A172 (cell line): ENCODE data around the gene ETNK2. TPM values are rescaled to one million over a fixed set of nuclear protein-coding genes. Genes with fewer than 3 reads are reported as not detected.

ENCODE experiments used
- DNase-seq: peaks from one replicate; pipeline ENCODE4 v3.0.0-alpha.2; 2015; ENCODE audit warnings: low spot score
- total RNA-seq: library from RNA; depleted of rRNA; stranded (reverse); fragments of >200 nt; shearing (Covaris generic); gene quantifications from 2 replicates; pipeline ENCODE4 v1.2.3, GENCODE V29; 2014; rRNA removed

The ETNK2 gene, protein sequence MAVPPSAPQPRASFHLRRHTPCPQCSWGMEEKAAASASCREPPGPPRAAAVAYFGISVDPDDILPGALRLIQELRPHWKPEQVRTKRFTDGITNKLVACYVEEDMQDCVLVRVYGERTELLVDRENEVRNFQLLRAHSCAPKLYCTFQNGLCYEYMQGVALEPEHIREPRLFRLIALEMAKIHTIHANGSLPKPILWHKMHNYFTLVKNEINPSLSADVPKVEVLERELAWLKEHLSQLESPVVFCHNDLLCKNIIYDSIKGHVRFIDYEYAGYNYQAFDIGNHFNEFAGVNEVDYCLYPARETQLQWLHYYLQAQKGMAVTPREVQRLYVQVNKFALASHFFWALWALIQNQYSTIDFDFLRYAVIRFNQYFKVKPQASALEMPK
- total RNA-seq, result 20.9 and 23.0 TPM in 2 replicates

DNA sequence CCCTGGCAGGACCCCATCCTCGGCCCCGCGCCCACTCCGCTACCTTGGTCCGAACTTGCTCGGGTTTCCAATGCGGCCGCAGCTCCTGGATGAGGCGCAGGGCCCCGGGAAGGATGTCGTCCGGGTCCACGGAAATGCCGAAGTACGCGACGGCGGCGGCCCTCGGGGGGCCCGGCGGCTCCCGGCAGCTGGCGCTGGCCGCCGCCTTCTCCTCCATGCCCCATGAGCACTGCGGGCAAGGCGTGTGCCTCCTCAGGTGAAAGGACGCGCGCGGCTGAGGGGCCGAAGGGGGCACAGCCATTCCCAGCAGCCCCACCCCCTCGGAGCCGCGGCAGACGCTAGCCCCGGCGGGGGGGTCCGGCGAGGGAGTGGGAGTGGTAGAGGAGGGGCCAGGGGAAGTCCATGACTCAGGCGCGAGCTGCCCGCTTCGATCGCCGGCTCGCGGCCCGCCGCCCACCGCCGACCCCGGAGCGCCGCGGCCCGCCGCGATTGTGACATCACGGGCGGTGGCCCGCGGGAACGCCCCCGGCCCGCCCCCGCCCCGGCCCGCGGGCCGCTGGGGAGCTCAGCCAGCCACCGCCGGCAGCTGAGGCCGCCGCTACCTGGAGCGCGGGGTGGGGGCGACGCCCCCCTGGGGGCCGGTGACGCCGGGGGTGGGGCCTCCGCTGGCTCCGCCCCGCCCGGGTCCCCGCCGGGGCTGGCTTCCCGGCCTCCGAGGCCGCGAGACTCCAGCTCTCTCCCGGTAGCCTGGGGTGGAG lies at the start of gene ETNK2:
Gene ETNK2 (minus strand): TSS at position 493 of the 758 bp plus-strand sequence. CDS start 192 bp downstream, at position 301.
- DNase-seq, result peak; percentile 39

- DNase-seq, result no peak
Measured at GRCh38 chr1:204201348-204202040, 49.6 kb upstream of the ETNK2 start.

- DNase-seq, result no peak
Measured at GRCh38 chr1:204199579-204199978, 47.7 kb upstream of the ETNK2 start.

- DNase-seq, result peak; percentile 94
Measured at GRCh38 chr1:204198348-204199340, 46.8 kb upstream of the ETNK2 start.

DNA sequence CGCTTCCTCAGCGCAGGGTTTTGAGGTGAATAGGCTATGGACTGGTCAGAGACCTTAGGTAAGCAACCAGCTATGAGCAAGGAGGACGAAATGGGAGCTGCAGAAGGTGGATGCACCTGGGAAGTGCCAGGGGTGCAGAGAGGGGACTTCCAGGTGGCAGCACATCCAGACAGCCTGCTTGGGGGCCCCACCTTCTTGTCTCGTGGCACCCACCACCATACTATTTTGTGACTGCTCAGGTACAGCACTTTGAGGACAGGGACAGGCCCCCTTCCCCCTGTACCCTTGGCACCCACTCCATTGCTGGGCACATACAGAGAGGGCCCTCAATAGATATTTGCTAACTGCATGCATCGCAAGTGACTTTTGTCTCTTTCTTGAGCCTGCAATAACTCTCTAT lies 45.2 kb upstream of the ETNK2 start:
- DNase-seq, result no peak

DNA sequence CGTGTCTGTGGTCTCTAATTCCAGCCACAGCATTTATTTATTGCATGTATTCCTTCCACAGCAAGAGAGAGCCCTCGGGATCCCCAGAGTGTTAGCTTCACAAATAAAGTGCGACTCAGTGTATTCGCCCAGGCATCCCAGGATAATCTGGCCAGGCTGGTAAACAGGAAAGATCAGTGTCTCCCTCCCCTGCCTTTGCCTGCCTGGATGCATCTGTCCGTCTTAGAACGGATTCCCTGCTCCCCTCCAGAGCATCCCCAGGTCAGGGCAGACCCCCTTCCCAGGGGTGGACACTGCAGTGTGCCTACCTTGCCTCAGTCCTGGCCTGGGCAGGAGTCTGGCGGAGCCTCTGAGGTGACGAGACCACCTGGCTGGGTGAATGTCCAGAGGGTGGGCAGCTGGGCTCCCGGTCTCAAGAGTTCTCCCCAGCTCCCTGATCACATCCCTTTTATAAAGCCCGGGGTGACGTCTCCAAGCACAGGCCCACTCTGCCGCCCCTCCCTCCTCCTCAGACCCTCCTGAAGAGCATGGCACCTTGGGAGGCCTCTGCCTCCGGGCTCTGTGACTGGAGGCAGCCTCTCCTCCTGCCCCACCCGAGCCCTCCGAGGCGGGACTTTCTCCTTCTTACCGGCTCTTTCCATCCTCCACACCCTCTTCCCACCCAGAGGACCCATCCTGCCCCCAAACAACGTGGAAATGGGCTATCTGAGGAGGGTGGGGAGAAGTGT lies 44.4 kb upstream of the ETNK2 start, which contains the start of gene KISS1:
Gene KISS1 (minus strand): TSS at position 424 of the 728 bp plus-strand sequence. CDS start 3,615 bp downstream, outside the sequence.
- DNase-seq, result no peak

- DNase-seq, result no peak
Measured at GRCh38 chr1:204194771-204195170, 42.9 kb upstream of the ETNK2 start.

DNA sequence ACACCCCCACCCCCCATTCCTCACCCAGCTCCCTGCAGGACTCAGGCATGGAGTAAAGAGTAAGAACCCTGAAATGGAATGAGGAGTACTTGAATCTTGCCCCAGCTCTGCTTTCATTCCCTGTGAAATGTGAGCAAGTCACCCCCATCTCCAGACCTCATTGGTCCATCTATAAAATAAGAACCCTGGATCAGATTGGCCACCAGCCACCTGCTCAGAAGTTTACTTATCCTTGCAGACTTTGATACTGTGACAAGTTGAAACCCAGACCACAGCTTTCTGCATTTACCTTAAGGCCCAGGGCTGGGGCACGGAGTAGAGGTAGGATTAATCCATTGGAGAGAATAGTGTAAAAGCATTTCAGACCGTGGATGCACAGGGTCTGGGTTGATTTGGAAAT lies 42.2 kb upstream of the ETNK2 start:
- no peak for DNase-seq

DNA sequence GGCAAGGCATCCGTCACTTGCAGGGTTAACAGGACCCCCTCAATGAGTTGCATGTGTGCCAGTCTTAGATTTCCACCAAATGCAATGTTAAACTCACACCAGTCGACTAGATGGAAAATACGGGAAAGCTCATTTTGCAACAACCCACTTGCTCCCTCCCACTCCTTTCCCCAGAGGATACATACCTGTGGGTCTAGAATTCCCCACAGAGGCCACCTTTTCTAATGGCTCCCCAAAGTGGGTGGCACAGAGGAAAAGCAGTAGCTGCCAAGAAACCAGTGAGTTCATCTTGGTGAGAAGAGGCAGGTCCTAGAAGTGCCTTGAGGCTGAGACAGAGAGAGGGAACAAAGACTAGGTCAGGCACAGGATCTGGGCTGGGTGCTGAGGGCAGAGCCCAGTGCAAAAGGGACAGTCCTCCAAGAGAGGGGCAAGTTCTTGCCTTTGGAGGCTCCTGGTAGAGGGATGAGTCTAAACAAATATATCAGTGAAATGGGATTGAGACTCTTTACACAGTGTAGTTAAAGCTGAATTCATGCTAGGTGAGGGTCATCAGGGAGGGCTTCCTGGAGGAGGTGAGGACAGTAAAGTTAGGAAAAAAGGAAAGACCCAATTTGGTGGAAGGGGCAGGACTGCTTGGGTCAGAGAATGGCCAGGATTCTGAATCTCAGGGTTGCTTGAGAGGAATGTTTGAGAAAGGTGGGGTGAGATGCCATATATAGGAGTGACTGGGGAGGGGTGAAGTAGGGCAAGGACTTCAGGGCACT lies 40.9 kb upstream of the ETNK2 start:
- DNase-seq, result no peak

GRCh38 chr1:204192046-204192445 lies 40.2 kb upstream of the ETNK2 start:
- no peak for DNase-seq

DNA sequence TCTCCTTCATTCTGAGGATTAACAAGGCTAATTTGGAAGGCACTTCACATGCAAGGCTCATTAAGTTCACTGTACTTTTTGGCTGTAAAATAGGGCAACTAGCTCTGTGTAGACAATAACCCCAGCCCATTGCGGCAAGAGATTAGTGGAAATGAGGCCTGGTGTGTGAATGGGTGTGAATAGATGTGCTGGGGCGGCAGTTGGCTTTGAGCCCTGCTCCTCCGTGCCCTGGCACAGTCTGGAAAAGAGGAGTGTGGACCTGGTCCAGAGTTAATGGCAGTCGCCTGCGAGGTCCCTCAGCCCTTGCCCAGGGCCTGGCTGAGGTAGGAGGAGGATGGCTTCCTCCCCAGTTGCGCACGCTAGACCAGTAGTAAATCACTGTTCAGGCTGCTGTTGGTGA lies 39.6 kb upstream of the ETNK2 start:
- DNase-seq, result no peak

DNA sequence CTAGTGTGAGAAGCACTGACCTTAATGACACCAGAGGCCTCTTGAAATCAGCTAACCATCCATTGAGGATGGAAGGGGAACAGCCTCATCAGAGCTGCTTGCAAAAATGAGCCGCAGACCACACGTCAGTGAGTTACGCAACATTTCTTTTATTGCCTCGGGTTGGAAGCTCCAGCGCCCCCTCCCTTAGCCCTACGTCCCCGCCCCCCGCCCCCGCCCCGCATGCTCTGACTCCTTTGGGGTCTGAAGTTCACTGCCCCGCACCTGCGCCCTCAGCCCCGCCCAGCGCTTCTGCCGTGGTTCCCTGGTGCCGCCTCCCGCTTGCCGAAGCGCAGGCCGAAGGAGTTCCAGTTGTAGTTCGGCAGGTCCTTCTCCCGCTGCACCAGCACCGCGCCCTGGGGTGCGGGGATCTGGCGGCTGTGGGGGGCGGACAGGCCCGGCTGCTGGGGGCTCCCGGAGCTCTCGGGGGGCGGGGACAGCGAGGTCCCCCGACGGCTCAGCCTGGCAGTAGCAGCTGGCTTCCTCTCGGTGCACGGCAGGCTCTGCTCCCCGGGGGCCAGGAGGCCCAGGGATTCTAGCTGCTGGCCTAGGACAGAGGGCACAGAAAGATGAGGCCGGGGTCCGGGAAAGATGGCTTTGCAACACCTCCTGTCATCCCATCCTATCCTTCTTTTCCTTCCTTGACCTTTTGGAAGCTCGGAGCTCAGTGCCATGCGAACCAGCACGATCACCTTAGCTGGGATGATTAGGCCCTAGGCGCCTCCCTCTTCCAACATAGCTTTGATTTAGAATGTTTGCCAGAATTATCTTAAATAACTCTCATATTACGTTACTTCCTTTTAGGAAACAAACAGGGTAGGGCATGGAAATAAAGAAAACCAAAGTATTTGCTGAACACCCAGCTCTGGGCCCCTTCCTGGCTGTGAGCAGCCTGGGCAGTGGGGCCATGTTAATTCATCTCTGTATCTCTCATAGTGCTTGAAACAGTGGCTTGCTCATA lies 38.7 kb upstream of the ETNK2 start:
- DNase-seq, result no peak

DNA sequence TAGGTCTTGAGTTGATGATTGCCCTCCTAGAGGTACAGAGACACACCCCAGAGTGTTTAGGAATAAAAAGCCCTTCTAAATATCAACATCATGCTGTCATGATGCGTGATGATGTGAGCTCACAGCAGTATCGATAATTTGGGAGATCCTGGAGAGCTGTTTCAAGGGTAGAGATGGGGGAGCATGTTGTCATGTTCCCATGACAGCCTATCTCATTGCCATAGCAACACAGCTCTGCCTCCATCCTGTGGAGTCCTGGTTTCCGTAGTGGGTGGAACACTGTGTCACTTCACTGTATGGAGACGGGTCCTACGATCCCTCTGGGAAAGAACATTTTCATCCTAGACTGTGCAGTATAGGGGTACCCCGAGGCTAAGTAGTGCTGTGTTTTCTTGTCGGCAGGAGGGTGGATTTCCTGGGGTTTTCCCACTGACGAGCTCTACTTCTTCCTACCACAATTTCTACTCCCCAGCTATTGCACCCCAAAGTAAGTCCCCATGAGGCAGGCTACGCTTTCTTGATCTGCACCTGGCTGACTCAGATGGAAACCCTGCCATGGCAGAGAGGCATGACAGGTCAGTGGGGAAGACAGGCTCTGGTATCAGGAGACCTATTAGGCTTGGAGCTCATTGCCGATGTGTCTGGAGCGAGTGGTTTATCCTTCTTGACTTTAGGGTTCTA lies 37.3 kb upstream of the ETNK2 start:
- no peak for DNase-seq

DNA sequence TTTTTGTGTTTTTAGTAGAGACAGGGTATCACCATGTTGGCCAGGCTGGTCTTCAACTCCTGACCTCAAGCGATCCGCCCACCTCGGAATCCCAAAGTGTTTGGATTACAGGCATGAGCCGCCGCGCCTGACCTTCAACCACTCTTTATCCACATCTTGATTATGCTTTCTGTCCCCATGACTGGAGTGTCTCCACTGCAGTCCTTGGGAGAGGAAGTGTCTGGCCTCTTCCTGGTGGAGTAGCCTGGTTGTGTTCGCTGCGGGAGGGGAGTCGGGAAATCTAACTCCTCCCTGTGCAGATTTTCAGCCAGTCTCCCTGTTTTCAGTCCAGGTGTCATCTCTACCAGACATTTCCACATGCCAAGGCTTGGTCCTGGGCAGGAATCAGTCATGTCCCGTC lies 34.8 kb upstream of the ETNK2 start:
- no peak for DNase-seq

GRCh38 chr1:204181116-204181515 lies 29.3 kb upstream of the ETNK2 start:
- DNase-seq, result no peak

DNA sequence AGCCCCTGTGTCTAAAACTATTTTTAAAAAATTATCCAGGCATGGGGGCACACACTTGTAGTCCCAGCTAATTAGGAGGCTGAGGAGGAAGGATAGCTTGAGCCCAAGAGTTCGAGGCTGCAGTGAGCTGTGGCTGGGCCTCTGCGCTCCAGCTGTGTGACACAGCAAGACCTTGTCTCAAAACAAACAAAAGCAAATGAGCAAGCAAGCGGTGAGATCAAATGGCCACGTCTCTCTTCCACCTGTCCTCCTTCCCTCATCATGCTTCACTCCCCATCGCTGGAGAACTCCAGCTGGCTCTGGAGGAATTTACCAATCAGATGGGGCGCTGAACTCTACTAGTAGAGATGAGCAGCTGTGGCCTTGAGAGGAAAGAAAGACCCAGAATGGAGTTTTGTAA lies 28.3 kb upstream of the ETNK2 start:
- DNase-seq, result no peak

- DNase-seq, result no peak
Measured at GRCh38 chr1:204178487-204179281, 26.8 kb upstream of the ETNK2 start.
